Testis (tissue), 2 donors: Measurements from ENCODE around the gene INTS13.

ENCODE experiments used
- POLR2A ChIP-seq: fragments of 450-650 bp; IDR thresholded peaks from one replicate; pipeline ENCODE4 v1.6.1; 2017; ENCODE audit warnings: antibody characterized with exemption, mild to moderate bottlenecking, moderate library complexity
- TF ChIP-seq, protein P1 (sequence below), 3 experiments: fragments of 450-650 bp in 2 of 3; fragments of 200-600 bp in 1 of 3; sonication (generic) in 1 of 3; IDR thresholded peaks; one replicate each; pipeline ENCODE4 v1.5.1; 2016 to 2019; ENCODE audit warnings: antibody characterized with exemption in 3 of 3, mild to moderate bottlenecking in 2 of 3, moderate library complexity in 1 of 3

DNA sequence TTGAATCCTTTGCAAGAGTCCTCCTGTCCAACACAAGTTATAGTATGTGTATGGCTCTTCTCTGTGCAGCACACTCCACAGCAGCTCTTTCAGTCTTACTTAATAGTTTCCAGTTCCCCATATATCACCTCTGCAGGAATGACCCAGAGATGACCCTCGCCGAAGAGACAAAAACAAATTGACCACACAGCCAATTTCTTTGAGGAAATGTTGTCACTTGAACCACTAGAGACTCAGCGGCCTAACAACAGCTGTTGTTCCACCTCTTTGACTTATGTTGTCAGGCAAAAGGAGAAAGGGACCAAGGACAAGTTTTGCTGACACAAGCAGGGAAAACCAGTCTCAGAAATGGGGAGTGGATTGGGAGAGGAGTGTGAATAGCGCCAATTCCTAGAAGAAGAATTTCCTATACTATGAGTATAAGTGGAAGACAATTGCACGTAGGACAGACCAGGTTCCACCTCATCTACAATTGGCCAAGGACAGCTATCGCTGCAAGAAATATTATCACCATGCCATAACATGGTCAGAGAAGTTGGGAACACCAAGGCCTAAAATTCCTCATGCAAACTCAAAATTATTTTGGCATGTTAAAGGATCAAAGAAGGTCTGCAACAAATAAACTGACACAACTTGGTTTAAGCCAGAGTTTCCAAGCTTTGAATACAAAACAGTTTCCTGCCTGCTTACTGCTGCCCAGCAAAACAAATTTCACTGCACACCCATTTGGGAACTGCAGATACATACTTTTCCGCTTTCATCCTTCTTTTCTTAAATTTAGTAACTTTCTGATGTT is 63.1 kb downstream of the INTS13 start:
- no peak for TF ChIP-seq POLR2A
- TF ChIP-seq, protein P1, sequence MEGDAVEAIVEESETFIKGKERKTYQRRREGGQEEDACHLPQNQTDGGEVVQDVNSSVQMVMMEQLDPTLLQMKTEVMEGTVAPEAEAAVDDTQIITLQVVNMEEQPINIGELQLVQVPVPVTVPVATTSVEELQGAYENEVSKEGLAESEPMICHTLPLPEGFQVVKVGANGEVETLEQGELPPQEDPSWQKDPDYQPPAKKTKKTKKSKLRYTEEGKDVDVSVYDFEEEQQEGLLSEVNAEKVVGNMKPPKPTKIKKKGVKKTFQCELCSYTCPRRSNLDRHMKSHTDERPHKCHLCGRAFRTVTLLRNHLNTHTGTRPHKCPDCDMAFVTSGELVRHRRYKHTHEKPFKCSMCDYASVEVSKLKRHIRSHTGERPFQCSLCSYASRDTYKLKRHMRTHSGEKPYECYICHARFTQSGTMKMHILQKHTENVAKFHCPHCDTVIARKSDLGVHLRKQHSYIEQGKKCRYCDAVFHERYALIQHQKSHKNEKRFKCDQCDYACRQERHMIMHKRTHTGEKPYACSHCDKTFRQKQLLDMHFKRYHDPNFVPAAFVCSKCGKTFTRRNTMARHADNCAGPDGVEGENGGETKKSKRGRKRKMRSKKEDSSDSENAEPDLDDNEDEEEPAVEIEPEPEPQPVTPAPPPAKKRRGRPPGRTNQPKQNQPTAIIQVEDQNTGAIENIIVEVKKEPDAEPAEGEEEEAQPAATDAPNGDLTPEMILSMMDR (IDR thresholded peaks at IDR 0.05), result no peak
